Neural progenitor cell (in vitro differentiated cells): ENCODE results near the gene PRCD.
"Not testable (repeated sequence)": the region's sequence is repeated elsewhere in the genome, so short reads cannot be mapped to it uniquely, and the experiment has no call there.

ENCODE experiments used
- CTCF ChIP-seq: fragments of 200-600 bp; sonication (generic); IDR thresholded peaks from 2 replicates; pipeline ENCODE4 v1.5.1; 2017; ENCODE audit warnings: antibody characterized with exemption, mild to moderate bottlenecking
- EZH2 ChIP-seq: fragments of 200-600 bp; sonication (generic); IDR thresholded peaks from 2 replicates; pipeline ENCODE4 v1.6.1; 2017; ENCODE audit warnings: antibody characterized with exemption, mild to moderate bottlenecking, moderate library complexity

GRCh38 chr17:76533640-76534359 is 6.0 kb upstream of the PRCD start:
- not testable (repeated sequence) for TF ChIP-seq CTCF, EZH2
